PC-3 (cell line): Measurements from ENCODE around the gene KRT81. TPM values are rescaled to one million over a fixed set of nuclear protein-coding genes. Genes with fewer than 3 reads are reported as not detected.
A peak's percentile ranks its signal among the peaks of the same experiment; 100 is the strongest.
"Not testable (repeated sequence)": the region's sequence is repeated elsewhere in the genome, so short reads cannot be mapped to it uniquely, and the experiment has no call there.

Experiments
- ATAC-seq: fragments of 200-7000 bp; cut with Tn5 transposase; 2 replicates; pipeline ENCODE4 v1.9.1; 2020; ENCODE audit warnings: mild to moderate bottlenecking, moderate library complexity
- BruUV-seq: library from RNA; stranded (reverse); fragments of 400-500 nt; replicated peaks from 2 replicates; lab custom pipeline; 2021; lab: Mats Ljungman, UMichigan
- CTCF ChIA-PET: fragments of 300-600 bp; sonication (Branson Sonifier 250); formaldehyde crosslinking; loops from one replicate; lab custom pipeline; 2022; ENCODE audit warnings: antibody characterized with exemption; lab: Charles Lee
- POLR2A ChIA-PET: fragments of 300-600 bp; sonication (Branson Sonifier 250); formaldehyde crosslinking; loops from one replicate; lab custom pipeline; 2022; ENCODE audit warnings: antibody characterized with exemption; ENCODE audit not compliant: unreplicated experiment; lab: Charles Lee
- DNase-seq: peaks from one replicate; pipeline ENCODE4 v3.0.0-alpha.2; 2015
- H2AFZ ChIP-seq: fragments of 300-600 bp; sonication (generic); 2 replicates; pipeline ENCODE4 v1.6.0; 2016; ENCODE audit warnings: antibody characterized with exemption, low read length
- H3F3A ChIP-seq: fragments of 300-600 bp; sonication (generic); one replicate; pipeline ENCODE4 v1.6.0; 2017; ENCODE audit warnings: antibody characterized with exemption, low read length, control low read depth, mild to moderate bottlenecking; ENCODE audit not compliant: unreplicated experiment
- H3K27ac ChIP-seq: fragments of 300-600 bp; sonication (generic); 2 replicates; pipeline ENCODE4 v1.5.1; 2016; ENCODE audit warnings: mild to moderate bottlenecking, low read length
- H3K27me3 ChIP-seq: fragments of 300-600 bp; sonication (generic); 2 replicates; pipeline ENCODE4 v1.6.1; 2016; ENCODE audit warnings: low read length, mixed read lengths
- H3K36me3 ChIP-seq: fragments of 300-600 bp; sonication (generic); 2 replicates; pipeline ENCODE4 v1.6.1; 2016; ENCODE audit warnings: low read depth, mixed run types, low read length, mixed read lengths
- H3K4me1 ChIP-seq: fragments of 300-600 bp; sonication (generic); 2 replicates; pipeline ENCODE4 v1.5.1; 2016; ENCODE audit warnings: low read length; ENCODE audit not compliant: insufficient read depth
- H3K4me2 ChIP-seq: fragments of 300-600 bp; sonication (generic); 2 replicates; pipeline ENCODE4 v1.6.0; 2016; ENCODE audit warnings: low read length
- H3K4me3 ChIP-seq: fragments of 300-600 bp; sonication (generic); 2 replicates; pipeline ENCODE4 v1.5.1; 2016; ENCODE audit warnings: mild to moderate bottlenecking, low read length, mixed read lengths
- H3K79me2 ChIP-seq: fragments of 300-600 bp; sonication (generic); 2 replicates; pipeline ENCODE4 v1.6.1; 2017; ENCODE audit warnings: low read length, mixed read lengths
- H3K9ac ChIP-seq: fragments of 300-600 bp; sonication (generic); 2 replicates; pipeline ENCODE4 v1.6.0; 2016; ENCODE audit warnings: mild to moderate bottlenecking, low read length
- H3K9me2 ChIP-seq: fragments of 300-600 bp; sonication (generic); replicated peaks from 2 replicates; pipeline ENCODE4 v1.6.1; 2016; ENCODE audit warnings: mixed run types, low read length, mixed read lengths
- H3K9me3 ChIP-seq: fragments of 300-600 bp; sonication (generic); 2 replicates; pipeline ENCODE4 v1.6.1; 2016; ENCODE audit warnings: low read length, mixed read lengths
- H4K20me1 ChIP-seq: fragments of 300-600 bp; sonication (generic); 2 replicates; pipeline ENCODE4 v1.6.1; 2016; ENCODE audit warnings: low read length, mixed read lengths
- CTCF ChIP-seq: fragments of 300-600 bp; sonication (generic); conservative IDR thresholded peaks from 2 replicates; pipeline ENCODE4 v1.5.1; 2017; ENCODE audit warnings: antibody characterized with exemption, low read depth, mild to moderate bottlenecking, low read length
- EZH2 ChIP-seq: fragments of 300-600 bp; sonication (generic); IDR thresholded peaks from one replicate; pipeline ENCODE4 v1.6.1; 2017; ENCODE audit warnings: antibody characterized with exemption, mild to moderate bottlenecking, low read length; ENCODE audit not compliant: unreplicated experiment
- EZH2phosphoT487 ChIP-seq: fragments of 300-600 bp; sonication (generic); IDR thresholded peaks from 2 replicates; pipeline ENCODE4 v1.6.1; 2018; ENCODE audit warnings: mild to moderate bottlenecking, antibody characterized with exemption, low read length, borderline replicate concordance
- intact Hi-C: fragments of 100-400 bp; cut with micrococcal nuclease; formaldehyde crosslinking; loops from 2 replicates; pipeline ENCODE4 v1.9.0; 2023
- total RNA-seq: library from RNA; depleted of rRNA; stranded (reverse); fragments of >200 nt; gene quantifications from 2 replicates; pipeline ENCODE4 v1.2.3, GENCODE V29; 2014

KRT81 gene
- total RNA-seq, 1 experiment from 2014 or later = 1,688 TPM

GRCh38 chr12:52252728-52253343, 38.5 kb downstream of the KRT81 start:
- ATAC-seq = no peak
- ChIA-PET CTCF (interaction anchor here (0.8 kb wide), 1 partner anchor 10 kb away, joined by 5 read pairs; no protein-coding TSS in a partner anchor), POLR2A (interaction anchor here (0.6 kb wide), 1 partner anchor 64 kb away, joined by 4 read pairs; no protein-coding TSS in a partner anchor)
- Histone ChIP-seq H3K4me2 (no peak overlapping the region), H3K27me3 (no peaks in the 10 kb centered on the region), H3F3A (peaks cover 17% of the 10 kb centered on the region), H3K9me3 (no peaks in the 10 kb centered on the region), H4K20me1 (no peaks in the 10 kb centered on the region), H3K9ac (no peak overlapping the region), H2AFZ (no peak overlapping the region), H3K36me3 (peaks cover 13% of the 10 kb centered on the region; the same call in 1 of the 2 replicates), H3K27ac (no peak overlapping the region), H3K4me3 (no peak overlapping the region), H3K9me2 (no peaks in the 10 kb centered on the region), H3K4me1 (peaks cover 14% of the 10 kb centered on the region), H3K79me2 (no peaks in the 10 kb centered on the region)
- no TSS peak for BruUV-seq
- DNase-seq = peak; percentile 34
- TF ChIP-seq EZH2phosphoT487 (no peak), CTCF (no peak), EZH2 (no peak)
- intact Hi-C loops = loop anchor here (5.0 kb wide), 1 partner anchor 74 kb away; no protein-coding TSS in a partner anchor

GRCh38 chr12:52252175-52252615, 39.1 kb downstream of the KRT81 start:
- intact Hi-C loops = loop anchor here (5.0 kb wide), 1 partner anchor 75 kb away; no protein-coding TSS in a partner anchor
- POLR2A ChIA-PET = interaction anchor here (0.6 kb wide), 1 partner anchor 65 kb away, joined by 4 read pairs; no protein-coding TSS in a partner anchor

More at GRCh38 chr12:52252175-52252615, 39.1 kb downstream of the KRT81 start:
- H3K9me2 ChIP-seq, H3K4me2 ChIP-seq, H3K27me3 ChIP-seq, H3K4me3 ChIP-seq, H3K9me3 ChIP-seq, H4K20me1 ChIP-seq, BruUV-seq, H3K9ac ChIP-seq, ATAC-seq, H3K79me2 ChIP-seq, H3K27ac ChIP-seq, H2AFZ ChIP-seq: not testable (repeated sequence)
- TF ChIP-seq CTCF = peak; percentile 62
- peaks cover 23% of the 10 kb centered on the region for H3F3A ChIP-seq
- H3K4me1 ChIP-seq = peaks cover 20% of the 10 kb centered on the region
- peaks cover 17% of the 10 kb centered on the region; the same call in 1 of the 2 replicates for H3K36me3 ChIP-seq
- CTCF ChIA-PET = interaction anchor here (0.6 to 0.8 kb wide), 2 partner anchors 9 to 27 kb away, joined by 4 to 5 read pairs; no protein-coding TSS in a partner anchor
- DNase-seq = peak; percentile 36
